ENCODE measurements around the gene ZNF207.
"Not testable (repeated sequence)": the region's sequence is repeated elsewhere in the genome, so short reads cannot be mapped to it uniquely, and the experiment has no call there.

Gene ZNF207

DNA sequence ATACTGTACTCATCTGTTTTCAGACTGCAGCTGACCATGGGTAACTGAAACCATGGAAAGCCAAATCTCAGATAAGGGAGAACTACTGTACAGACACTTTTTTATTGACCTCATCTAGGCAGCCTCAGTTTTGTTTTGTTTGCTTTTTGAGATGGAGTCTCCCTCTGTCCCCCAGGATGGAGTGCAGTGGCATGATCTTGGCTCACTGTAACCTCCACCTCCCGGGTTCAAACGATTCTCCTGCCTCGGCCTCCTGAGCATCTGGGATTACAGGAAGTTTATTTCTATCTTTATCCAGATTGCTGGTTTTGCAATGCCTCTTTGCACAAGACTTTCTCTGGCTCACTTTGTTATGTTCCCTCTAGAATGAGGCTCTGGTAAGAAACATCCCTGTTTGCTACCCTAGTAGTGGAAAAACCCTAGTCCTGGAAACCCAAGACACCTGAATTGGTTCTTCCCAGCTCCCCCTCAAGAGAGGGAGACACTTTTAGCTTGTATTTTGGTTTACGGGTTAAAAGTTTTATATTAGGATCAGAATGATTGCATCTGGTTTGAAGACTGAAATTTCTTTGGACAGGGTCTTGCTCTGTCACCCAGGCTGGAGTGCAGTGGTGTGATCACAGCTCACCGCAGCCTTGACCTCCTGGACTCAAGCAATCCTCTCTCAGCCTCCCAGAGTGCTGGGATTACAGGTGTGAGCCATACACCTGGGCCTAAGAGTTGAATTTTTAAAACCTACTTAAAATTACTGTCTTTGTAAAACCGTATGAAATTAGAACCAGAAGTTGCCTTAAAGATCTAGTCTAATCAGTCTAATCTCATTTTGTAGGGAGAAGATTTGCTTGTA lies 38.9 kb downstream of the ZNF207 start:
- no peak for DNase-seq

DNA sequence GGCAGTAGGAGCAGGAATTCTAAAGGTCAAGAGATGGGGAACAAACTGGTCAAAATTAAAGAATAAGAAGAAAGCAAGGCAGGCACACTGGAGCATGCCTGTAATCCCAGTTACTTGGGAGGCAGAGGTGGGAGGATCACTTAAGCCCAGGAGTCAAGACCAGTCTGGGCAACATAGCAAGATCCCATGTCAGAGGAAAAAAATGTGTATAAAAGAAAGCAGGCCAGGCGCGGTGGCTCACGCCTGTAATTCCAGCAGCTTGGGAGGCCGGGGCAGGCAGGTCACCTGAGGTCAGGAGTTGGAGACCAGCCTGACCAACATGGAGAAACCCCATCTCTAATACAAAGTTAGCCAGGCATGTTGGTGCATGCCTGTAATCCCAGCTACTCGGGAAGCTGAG lies 43.9 kb downstream of the ZNF207 start:
- DNase-seq, result no peak

DNA sequence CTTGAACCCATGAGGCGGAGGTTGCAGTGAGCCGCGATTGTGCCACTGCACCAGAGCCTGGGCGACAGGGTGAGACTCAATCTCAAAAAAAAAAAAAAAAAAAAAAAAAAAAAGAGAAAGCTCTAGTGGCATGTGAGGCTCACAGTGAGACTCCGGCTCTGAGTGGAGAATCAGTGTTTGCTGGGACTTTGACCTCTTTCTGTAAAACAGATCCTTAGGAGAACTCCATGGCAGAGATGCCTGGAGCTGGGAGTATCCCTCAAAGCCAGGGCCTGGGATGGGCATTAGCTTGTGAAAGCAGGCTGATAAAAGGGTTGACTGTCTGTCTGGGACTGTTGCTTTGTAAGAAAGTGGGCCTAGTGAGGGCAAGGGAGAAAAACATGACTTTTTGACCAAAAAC lies 46.4 kb downstream of the ZNF207 start:
- no peak for DNase-seq

DNA sequence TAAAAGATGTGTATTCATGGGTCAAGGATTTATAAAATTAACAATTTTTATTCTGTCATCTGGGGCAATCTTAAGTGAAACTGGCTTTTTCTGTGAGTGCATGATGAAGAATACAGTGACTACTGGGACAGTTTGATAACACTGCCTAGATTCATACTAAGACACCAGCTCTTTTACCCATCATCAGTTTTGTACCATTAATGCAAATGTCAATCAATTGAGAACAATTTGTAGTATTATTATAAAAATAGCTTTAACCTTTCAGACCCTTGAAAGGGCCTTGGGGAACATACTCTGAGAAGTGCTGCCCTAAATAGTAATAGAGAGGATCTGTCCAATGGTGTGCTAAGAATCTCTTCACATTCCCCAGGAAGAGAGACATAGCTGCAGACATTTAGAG lies 49.0 kb downstream of the ZNF207 start:
- DNase-seq, result no peak

DNA sequence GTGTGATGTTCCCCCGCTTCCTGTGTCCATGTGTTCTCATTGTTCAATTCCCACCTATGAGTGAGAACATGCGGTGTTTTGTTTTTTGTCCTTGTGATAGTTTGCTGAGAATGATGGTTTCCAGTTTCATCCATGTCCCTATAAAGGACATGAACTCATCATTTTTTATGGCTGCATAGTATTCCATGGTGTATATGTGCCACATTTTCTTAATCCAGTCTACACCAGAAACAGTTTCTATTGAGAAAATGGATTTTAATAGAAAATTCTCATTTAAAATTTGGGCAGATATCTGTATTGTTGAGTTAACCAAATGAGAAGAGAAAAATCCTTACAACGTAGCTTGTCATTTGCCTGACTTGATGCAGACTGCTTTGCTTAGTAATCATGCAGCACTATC lies 60.1 kb downstream of the ZNF207 start:
- not testable (repeated sequence) for DNase-seq

DNA sequence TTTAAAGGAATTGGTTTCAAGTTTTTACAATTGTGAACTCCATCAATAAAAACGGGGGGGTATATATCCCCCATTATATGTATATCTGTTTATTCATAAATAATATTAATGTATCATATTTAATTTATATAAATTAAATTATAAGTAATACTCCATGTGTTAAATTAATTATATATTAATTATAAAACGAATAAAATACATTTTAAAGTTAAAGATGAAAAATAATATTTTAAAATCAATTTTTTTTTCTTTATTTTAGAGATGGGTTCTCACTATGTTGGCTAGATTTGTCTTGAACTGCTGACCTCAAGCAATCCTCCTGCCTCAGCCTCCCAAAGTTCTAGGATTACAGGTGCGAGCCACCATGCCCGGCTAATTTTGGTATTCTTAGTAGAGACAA lies 76.9 kb downstream of the ZNF207 start:
- no peak for DNase-seq

DNA sequence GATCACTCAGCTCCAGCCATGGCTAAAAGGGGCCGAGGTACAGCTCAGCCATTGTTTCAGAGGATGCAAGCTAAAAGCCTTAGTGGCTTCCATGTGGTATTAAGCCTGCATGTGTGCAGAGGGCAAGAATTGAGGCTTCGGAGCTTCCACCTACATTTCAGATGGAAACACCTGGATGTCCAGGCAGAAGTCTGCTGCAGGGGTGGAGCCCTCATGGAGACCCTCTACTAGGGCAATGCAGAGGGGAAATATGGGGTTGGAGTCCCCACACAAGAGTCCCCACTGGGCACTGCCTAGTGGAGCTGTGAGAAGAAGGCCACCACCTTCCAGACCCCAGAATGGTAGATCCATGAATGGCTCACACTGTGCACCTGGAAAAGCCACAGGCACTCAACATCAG lies 79.6 kb downstream of the ZNF207 start:
- DNase-seq, result no peak

Measured in activated CD4-positive, alpha-beta T cell treated with anti-CD3 and anti-CD28 coated beads, Interleukin-2, amount 50 U/mL, for 16 hours (primary cell).